Suppressor macrophage treated with lipopolysaccharide for 1 hour (primary cell): ENCODE measurements around the gene DDB1.
A peak's percentile ranks its signal among the peaks of the same experiment; 100 is the strongest.

Source experiments
- DNase-seq, 3 donors: peaks; one replicate each; pipeline ENCODE4 v3.0.0-alpha.2; 2020 to 2022

DDB1 gene

GRCh38 chr11:61294717-61295595, 37.9 kb downstream of the DDB1 start, which contains the start of gene VWCE:
Gene VWCE, minus strand, starts transcription at chr11:61295316. Its CDS starts 279 bp downstream, at chr11:61295037.
- DNase-seq: peak; percentile 56 to 80 (median 59)

DNA sequence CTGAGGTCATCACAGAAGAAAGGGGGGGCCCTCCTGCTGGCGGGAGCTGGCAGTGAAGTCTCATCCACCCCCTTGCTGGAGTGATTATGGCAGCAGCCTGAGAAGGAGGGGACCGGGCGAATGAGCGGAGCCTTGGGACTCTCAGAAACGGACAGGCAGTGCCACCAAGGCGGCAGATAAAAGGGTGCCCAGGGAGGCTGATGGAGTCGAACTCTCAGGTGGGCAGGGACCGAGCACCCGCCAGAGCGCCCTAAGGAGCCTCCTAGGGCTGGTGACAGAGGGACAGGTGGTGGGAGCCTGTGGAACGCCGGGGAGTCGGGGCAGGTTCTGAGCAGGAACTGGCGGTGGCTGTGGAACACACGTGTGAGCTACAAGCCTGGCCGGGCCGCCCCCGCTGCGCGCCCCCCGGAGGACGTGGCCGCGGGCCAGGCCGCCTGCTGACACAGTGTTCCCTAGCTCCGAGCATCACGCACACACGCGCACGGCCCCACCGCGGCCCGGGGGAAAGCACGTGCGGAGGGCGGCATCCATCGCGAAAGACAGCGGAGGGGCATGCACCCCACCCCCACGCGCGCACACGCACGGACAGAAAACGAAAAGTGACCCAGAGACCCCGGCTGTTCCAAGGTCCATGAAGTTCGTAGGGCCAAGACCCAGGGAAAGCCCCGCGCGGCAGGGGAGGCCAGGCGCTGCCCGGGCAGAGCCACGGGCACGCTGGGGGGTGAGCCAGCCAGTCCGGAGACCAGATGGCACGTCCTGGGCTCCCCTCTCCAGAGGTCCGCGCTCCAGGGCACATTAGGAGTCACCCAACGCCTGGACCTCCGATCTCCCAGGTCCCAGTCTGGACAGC, 38.8 kb downstream of the DDB1 start:
- DNase-seq: peak; percentile 67 to 71 (median 69)

DNA sequence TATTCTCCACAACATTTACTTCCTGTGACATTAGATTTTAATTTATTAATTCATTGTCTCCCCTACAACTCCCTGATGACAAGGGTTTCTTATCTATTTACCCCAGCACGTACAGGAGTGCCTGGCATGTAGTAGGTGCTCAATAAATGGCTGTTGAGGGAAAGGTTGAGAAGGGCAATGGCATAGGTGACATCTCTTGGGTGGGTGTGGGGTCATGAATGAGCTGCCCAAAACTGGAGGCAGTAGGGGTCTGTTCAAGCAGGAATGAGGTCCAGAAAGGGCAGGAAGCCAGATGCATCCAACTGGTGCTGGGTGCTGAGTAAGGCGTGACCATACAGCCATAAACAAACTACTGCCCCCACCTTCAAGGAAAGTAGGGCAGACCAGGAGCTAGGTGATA, 40.5 kb downstream of the DDB1 start:
- DNase-seq: no peak

- no peak for DNase-seq
Measured at GRCh38 chr11:61290905-61291690, 41.8 kb downstream of the DDB1 start.

- DNase-seq: no peak
Measured at GRCh38 chr11:61287338-61287977, 45.4 kb downstream of the DDB1 start.

- no peak for DNase-seq
Measured at GRCh38 chr11:61283613-61284012, 49.3 kb downstream of the DDB1 start.

DNA sequence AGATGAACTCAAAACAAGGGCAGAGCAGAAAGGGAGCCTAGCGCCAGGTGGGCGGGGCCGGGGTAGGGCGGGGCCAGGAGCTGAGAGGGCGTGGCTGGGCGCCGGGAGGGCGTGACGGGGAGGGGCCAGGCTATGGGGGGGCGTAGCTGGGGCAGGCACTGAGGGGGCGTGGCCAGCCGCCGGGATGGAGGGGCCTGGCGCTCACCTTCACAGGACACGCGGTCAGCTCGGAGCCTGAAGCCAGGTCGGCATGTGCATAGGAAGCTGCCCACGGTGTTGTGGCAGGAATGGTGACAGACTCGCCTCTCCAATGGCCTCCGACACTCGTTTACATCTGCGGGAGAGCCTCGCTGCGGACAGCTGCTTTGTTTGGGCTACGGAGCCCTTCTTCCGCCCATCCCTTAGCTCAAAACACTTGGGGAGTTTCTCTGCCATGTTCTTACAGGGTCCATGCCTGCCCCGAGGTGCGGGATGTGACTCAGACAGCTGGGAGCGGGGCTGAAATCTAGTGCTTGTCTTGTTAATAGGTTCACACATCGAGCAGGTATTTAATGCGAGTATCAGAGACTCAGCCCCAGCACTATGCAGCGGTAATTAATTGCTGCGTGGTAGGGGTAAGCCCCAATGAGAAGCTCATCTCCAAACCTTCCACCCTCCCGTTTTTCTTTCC, 51.2 kb downstream of the DDB1 start:
- DNase-seq: peak in 2 of 3 donors; percentile 27 to 63

DNA sequence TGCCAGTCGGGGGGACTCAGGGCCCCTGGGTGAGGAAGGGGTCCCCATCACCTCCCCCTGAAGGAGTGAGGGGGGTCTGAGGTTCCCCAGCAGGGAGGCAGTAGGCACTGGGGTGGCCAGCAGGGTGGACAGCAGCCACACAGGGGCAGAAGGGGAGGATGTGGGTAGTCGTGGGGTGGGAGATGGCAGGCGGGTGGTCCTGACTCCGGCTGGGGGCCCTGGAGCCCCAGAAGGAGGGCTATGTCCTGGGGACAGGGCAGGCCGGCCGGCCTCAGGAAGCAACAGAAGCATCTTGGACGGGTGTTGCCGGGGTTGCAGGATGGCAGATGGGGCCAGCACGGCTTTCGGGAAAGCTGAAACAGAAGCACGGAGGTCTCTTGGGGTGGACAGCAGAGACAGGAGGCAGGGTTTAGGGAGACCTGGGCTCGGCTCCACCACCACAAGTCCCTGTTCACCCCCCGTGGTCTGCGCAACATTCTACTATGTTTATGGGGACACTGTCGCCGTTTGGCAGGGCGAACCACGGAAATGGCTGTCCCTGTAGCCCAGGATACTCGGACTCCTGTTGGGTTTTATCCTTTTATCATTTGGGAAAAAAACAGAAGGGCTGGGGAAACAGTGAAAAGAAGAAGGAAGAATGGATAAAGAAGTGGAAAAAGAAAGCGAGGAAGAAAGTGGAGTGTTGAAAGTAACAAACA, 51.9 kb downstream of the DDB1 start:
- DNase-seq: no peak

DNA sequence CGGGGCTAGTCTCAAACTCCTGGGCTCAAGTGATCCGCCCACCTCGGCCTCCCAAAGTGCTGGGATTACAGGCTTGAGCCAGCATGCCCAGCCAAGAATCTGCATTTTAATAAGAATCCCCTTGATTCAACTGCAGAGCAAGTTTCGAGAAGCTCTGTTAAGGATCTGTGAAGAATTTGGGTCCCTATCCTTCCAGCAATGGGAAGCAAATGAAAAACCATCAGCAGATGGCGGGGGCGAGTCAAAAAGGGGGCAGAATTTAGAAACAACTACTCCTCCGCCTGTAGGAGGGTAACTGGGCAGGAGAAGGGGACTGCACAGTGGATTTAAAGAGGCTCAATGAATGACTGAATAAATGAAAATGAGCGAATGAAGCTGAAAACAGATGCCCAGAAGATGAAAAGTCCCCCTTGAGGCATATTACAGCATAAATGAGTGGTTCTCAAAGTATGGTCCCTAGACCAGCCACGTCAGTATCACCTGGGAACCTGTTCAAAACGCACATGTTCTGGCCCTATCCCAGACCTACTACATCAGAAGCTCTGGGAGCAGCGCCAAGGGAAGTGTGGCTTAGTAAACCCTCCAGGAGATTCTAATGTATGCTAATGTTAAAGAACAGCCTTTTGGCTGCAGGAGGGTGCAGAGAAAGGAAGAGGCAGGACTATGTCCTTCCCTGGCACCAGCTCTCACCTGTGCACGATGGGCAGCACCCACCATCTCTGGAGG, 52.8 kb downstream of the DDB1 start:
- DNase-seq: no peak

DNA sequence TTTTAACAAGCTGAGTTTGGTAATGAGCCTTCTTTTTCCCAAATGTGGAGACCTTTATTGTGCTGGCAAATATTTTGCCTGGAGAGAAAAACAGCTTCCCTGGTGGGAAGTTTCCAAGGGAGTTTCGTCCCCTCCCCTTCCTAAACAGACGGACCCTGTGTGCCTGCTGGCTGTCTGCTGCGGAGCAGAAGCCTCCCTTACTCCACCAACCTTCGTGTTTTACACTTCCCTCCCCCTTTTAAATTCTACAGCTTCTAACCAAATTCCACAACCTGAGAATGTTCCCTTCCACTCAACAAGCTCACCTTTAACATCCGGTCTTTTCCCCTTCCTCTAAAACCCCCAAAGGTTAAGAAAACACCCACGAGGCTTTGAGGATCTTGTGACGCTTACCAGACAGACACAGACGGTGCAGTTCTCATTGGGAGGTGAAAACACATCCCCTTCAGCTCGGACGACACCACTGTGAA, 54.9 kb downstream of the DDB1 start:
- DNase-seq: no peak

DNA sequence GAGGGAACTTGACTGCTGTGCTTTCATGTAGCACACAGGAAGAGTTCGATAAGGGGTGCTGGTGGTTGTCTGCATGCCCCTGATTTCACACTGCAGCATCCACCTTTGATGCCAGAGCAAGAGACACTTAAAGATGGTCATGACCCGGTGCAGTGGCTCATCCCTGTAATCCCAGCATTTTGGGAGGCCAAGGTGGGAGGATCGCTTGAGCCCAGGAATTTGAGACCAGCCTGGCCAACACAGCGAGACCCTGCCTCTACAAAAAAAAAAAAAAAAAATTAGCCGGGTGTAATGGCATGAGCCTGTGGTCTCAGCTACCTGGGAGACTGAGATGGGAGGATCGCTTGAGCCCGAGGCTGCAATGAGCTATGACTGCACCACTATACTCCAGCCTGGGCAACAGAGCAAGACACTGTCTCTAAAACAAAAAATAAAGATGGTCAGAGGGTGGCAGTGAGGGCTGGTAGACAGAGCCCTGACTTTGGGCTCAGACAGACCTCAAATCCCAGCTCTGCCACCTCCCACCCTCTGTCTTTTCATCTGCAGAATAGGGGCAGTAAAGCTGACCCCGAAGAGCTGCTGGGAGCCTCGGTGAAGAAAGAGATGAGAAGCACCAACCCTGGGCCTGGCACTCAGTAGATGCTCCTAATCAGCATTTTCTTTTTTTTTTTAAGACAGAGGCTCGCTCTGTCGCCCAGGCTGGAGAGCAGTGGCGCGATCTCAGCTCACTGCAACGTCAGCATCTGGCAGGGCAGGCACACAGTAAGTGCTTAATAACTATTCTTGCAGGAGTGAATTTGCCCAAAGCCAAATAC, 55.5 kb downstream of the DDB1 start:
- no peak for DNase-seq

DNA sequence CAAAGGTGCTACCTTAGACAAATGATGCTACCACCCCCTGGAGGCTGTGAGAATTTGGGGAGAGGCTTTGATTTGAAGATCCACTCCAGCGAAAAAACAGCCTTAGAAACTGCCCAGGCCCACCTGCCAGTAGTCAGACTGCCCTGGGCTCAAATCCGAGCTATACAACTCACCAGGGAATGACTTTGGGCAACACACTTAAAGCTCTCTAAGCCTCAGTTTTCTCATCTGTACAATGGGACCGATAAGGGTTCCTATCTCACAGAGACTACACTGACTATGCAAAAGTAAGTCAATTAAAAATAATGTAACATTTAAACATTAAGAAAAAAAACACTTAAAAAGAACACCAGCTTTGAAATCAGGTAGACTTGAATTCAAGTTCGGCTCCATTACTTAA, 57.7 kb downstream of the DDB1 start:
- no peak for DNase-seq

- no peak for DNase-seq
Measured at GRCh38 chr11:61274084-61274483, 58.8 kb downstream of the DDB1 start.

DNA sequence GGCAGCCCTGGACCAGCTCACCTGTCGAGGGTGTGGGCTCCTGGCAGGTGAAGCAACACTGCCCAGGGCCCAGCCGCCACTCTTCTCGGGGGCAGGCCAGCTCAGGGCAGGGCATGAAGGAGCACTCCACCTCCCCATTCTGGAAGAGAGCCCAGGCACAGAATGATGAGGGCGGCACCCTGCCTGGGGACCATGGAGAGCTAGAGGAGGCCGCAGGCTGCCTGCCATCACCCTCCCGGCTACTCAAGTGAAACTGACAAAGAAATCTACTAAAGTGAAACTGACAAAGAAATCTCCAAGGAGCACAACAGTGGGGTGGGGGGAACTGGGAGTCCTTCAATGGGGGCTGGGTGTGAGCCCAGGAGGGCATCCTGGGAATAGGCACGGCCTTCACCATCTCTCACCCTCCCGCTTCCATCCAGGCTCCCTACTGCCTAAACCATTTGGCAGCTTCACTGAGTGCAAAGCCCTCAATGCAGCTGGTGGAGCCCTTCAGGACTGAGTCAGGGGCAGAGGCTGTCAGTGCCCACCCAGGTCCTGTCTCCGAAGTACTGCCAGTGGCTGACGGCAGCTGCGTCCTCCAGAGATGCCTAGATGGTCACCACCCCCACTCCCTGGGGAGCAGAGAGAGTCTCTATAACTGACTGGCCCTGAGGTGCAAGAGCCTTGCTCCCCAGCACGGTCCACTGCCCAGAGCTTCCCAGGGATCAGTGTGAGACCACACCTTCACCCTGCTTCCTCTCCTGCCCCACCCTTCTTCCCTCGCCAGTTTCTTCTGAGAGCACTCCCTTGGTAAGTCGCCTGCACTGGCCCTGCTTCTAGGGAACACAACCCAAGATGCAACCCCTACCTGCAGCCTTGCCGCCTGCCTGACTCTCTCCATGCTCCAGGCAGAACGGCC, 59.5 kb downstream of the DDB1 start:
- no peak for DNase-seq

GRCh38 chr11:61272731-61273130, 60.2 kb downstream of the DDB1 start:
- DNase-seq: no peak

- peak; percentile 54 to 71 (median 67) for DNase-seq
Measured at GRCh38 chr11:61270354-61271076, 62.4 kb downstream of the DDB1 start.

GRCh38 chr11:61268588-61269250, 64.2 kb downstream of the DDB1 start:
- DNase-seq: no peak
